Measurements from ENCODE around the gene EGR1. TPM values are rescaled to one million over a fixed set of nuclear protein-coding genes. Genes with fewer than 3 reads are reported as not detected.
A peak's percentile ranks its signal among the peaks of the same experiment; 100 is the strongest.

The EGR1 gene
- total RNA-seq, 2 experiments from 2014 or later, result 0.13 to 1.1 TPM

DNA sequence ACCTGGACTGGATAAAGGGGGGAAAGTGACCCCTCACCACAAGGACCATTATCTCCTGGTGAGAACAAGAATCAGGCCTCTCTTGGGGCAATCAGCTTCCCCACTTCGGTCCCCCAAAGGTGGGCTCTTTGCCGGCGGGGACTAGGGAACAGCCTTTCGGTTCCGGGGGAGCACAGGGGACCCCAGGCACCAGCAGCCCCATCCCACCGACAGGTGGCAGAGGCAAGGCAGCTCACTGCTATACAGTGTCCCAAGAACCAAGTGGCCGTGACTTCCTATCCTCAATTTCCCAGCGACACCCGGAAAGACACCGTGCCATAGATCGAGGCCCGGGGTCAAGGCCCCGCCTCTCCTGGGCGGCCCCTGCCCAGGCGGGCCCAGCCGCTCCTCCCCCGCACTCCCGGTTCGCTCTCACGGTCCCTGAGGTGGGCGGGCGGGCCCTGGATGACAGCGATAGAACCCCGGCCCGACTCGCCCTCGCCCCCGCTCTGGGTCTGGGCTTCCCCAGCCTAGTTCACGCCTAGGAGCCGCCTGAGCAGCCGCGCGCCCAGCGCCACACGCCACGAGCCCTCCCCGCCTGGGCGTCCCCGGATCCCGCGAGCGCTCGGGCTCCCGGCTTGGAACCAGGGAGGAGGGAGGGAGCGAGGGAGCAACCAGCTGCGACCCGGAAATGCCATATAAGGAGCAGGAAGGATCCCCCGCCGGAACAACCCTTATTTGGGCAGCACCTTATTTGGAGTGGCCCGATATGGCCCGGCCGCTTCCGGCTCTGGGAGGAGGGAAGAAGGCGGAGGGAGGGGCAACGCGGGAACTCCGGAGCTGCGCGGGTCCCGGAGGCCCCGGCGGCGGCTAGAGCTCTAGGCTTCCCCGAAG, 655 bp upstream of the EGR1 start:
- ChIA-PET POLR2A (interaction anchor here (0.6 kb wide), 2 partner anchors 245 to 287 kb away, joined by 3 read pairs; partner anchors contain the start of gene BRD8), CTCF (ENCODE audit: unreplicated experiment) (no interaction called here)
- H3K27ac ChIP-seq (ENCODE audit: low read depth, low read length, poor library complexity, severe bottlenecking), result peak overlapping the region; percentile 76
- no peaks in the 10 kb centered on the region for H3K79me2 ChIP-seq (ENCODE audit: insufficient read depth, low read depth, low read length)
- peaks cover 27% of the 10 kb centered on the region for H3K4me1 ChIP-seq (ENCODE audit: insufficient read depth, low read length, poor library complexity, severe bottlenecking)
- no TSS peak for BruUV-seq (replicated peaks)
- peak; percentile 98 for DNase-seq (ENCODE audit: low spot score)
- peak overlapping the region; percentile 93 for H2AFZ ChIP-seq (ENCODE audit: low read length)
- no peaks in the 10 kb centered on the region for H4K20me1 ChIP-seq (ENCODE audit: insufficient read depth, low read length)
- H3K4me2 ChIP-seq (ENCODE audit: low read length), result peak overlapping the region; percentile 91
- H3K36me3 ChIP-seq (ENCODE audit: insufficient read depth, low read length), result no peaks in the 10 kb centered on the region
- H3K9me3 ChIP-seq (ENCODE audit: low read length), result no peaks in the 10 kb centered on the region
- H3K4me3 ChIP-seq (ENCODE audit: low read depth, low read length, poor library complexity, severe bottlenecking), result peak overlapping the region; percentile 74
- TF ChIP-seq, protein P1, sequence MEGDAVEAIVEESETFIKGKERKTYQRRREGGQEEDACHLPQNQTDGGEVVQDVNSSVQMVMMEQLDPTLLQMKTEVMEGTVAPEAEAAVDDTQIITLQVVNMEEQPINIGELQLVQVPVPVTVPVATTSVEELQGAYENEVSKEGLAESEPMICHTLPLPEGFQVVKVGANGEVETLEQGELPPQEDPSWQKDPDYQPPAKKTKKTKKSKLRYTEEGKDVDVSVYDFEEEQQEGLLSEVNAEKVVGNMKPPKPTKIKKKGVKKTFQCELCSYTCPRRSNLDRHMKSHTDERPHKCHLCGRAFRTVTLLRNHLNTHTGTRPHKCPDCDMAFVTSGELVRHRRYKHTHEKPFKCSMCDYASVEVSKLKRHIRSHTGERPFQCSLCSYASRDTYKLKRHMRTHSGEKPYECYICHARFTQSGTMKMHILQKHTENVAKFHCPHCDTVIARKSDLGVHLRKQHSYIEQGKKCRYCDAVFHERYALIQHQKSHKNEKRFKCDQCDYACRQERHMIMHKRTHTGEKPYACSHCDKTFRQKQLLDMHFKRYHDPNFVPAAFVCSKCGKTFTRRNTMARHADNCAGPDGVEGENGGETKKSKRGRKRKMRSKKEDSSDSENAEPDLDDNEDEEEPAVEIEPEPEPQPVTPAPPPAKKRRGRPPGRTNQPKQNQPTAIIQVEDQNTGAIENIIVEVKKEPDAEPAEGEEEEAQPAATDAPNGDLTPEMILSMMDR (conservative IDR thresholded peaks at IDR 0.05; ENCODE audit: low read length), result peak; percentile 52
- TF ChIP-seq EZH2phosphoT487 (IDR thresholded peaks at IDR 0.05; ENCODE audit: borderline replicate concordance, low read depth, low read length), result no peak
- intact Hi-C loops (cut with micrococcal nuclease; ENCODE audit: unreplicated experiment), result loop anchor here (1.0 kb wide), 3 partner anchors 28 to 79 kb away; partner anchors contain the start of gene ETF1
- H3K9me2 ChIP-seq (ENCODE audit: insufficient read depth, low read length), result no peaks in the 10 kb centered on the region

DNA sequence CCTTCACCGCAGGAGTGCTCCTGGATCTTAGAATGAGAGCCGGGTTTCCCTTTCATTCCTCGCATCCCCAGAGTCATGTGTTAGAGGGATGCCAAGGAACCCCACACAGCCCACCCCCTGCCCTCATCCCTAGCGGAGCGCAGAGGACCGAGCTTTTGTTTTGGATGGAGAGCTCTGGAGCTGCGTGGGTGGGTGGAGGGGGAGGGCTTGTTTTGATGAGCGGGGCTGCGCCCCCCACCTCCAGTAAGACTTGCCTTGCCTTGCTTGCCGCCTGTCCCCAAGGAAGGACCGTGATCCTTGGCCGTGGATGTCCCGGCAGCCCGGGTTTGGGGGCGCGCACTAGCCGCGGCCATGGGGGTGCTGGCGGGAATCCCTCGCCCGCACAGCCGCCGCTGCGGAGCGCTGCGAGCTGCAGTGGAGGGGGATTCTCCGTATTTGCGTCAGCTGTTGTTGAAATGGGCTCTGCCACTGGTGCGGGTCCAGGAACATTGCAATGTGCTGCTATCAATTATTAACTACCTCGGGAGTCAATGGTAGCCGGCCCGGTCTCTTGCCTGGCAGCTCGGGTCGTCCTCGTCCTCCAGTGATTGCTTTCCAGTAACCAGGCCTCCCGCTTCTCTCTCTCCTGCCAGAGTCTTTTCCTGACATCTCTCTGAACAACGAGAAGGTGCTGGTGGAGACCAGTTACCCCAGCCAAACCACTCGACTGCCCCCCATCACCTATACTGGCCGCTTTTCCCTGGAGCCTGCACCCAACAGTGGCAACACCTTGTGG, 1.0 kb downstream of the EGR1 start:
- CTCF ChIA-PET (ENCODE audit: unreplicated experiment), result interaction anchor here (0.6 kb wide), 1 partner anchor 25 kb away, joined by 3 read pairs; no protein-coding TSS in a partner anchor
- Histone ChIP-seq H3K79me2 (ENCODE audit: insufficient read depth, low read depth, low read length) (no peaks in the 10 kb centered on the region), H3K4me3 (ENCODE audit: low read depth, low read length, poor library complexity, severe bottlenecking) (peak overlapping the region; percentile 74), H3K27ac (ENCODE audit: low read depth, low read length, poor library complexity, severe bottlenecking) (no peak overlapping the region), H4K20me1 (ENCODE audit: insufficient read depth, low read length) (no peaks in the 10 kb centered on the region), H2AFZ (ENCODE audit: low read length) (no peak overlapping the region), H3K36me3 (ENCODE audit: insufficient read depth, low read length) (no peaks in the 10 kb centered on the region), H3K9me3 (ENCODE audit: low read length) (no peaks in the 10 kb centered on the region), H3K4me2 (ENCODE audit: low read length) (peak overlapping the region; percentile 91), H3K4me1 (ENCODE audit: insufficient read depth, low read length, poor library complexity, severe bottlenecking) (peaks cover 16% of the 10 kb centered on the region), H3K9me2 (ENCODE audit: insufficient read depth, low read length) (no peaks in the 10 kb centered on the region)
- no TSS peak for BruUV-seq (replicated peaks)
- no peak for DNase-seq (ENCODE audit: low spot score)
- TF ChIP-seq, protein P1 (conservative IDR thresholded peaks at IDR 0.05; ENCODE audit: low read length), result no peak
- peak; percentile 81; the same call in 1 of the 2 replicates for TF ChIP-seq EZH2phosphoT487 (IDR thresholded peaks at IDR 0.05; ENCODE audit: borderline replicate concordance, low read depth, low read length)
- POLR2A ChIA-PET, result interaction anchor here (0.6 to 0.7 kb wide), 4 partner anchors 65 to 1591 kb away, joined by 3 to 4 read pairs (median 4); no protein-coding TSS in a partner anchor
- intact Hi-C loops (cut with micrococcal nuclease; ENCODE audit: unreplicated experiment), result no loop called here

Measured in OCI-LY7 (cell line).